NCI-H128 (cell line): ENCODE results near the gene PJA2.
"Not testable (repeated sequence)": the region's sequence is repeated elsewhere in the genome, so short reads cannot be mapped to it uniquely, and the experiment has no call there.

Experiments
- DNase-seq: peaks from one replicate; lab custom pipeline; 2025; ENCODE audit not compliant: unreplicated experiment; lab: John Stamatoyannopoulos, UW

The PJA2 gene, protein sequence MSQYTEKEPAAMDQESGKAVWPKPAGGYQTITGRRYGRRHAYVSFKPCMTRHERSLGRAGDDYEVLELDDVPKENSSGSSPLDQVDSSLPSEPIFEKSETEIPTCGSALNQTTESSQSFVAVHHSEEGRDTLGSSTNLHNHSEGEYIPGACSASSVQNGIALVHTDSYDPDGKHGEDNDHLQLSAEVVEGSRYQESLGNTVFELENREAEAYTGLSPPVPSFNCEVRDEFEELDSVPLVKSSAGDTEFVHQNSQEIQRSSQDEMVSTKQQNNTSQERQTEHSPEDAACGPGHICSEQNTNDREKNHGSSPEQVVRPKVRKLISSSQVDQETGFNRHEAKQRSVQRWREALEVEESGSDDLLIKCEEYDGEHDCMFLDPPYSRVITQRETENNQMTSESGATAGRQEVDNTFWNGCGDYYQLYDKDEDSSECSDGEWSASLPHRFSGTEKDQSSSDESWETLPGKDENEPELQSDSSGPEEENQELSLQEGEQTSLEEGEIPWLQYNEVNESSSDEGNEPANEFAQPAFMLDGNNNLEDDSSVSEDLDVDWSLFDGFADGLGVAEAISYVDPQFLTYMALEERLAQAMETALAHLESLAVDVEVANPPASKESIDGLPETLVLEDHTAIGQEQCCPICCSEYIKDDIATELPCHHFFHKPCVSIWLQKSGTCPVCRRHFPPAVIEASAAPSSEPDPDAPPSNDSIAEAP

DNA sequence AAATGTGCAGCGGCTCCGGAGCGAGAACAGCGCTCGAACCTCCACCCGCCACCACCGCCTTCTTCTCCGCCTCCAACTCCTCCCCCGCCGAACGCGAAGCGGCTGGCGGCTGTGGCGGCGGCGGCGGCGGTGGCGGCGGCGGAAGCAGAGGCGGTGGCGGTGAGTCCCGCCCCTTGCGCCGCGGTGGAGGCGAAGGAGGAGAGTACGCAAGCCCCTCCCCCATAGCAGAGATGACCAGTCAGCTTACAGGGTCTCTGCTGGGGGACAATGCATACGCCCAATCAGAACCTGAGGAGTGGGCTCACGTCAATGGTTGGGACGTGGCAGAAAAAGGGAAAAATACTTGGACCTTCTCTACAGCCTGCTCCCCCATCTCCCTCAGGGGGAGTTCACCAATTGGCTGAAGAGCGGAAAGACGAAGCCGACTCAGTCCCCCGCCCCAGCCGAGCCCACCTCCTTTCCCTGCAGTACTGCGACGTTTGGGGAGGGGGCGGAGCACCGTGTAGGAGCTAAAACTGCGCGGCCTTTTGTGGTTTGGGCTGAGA is at the start of gene PJA2:
Gene PJA2, minus strand, starts transcription at position 131 of the 545 bp plus-strand sequence. CDS start 26,541 bp downstream, outside the sequence.
- DNase-seq, result peak; percentile 90

DNA sequence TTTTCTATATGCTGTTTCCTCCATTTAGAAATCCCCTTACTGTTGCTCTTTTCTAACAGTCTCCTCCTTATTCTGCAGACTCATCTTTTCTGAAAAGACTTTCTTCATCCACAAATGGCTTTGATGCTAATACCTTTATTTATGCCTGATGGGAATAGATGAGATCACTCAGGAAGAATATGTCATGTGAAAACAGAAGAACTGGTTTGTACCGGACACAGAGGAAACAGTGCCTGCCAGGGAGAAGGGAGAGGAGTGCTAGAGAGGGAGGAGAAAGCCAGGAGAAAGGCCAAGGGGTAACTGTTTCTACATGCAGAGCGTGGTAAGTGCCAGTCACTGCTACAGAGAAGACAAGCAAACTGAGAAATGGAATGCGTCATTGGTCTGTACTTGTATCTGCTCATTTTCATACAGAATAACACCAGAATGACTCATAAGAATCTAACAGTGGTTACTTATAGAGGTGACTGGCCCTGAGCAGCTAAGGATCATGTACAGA is 45.9 kb upstream of the PJA2 start:
- no peak for DNase-seq

DNA sequence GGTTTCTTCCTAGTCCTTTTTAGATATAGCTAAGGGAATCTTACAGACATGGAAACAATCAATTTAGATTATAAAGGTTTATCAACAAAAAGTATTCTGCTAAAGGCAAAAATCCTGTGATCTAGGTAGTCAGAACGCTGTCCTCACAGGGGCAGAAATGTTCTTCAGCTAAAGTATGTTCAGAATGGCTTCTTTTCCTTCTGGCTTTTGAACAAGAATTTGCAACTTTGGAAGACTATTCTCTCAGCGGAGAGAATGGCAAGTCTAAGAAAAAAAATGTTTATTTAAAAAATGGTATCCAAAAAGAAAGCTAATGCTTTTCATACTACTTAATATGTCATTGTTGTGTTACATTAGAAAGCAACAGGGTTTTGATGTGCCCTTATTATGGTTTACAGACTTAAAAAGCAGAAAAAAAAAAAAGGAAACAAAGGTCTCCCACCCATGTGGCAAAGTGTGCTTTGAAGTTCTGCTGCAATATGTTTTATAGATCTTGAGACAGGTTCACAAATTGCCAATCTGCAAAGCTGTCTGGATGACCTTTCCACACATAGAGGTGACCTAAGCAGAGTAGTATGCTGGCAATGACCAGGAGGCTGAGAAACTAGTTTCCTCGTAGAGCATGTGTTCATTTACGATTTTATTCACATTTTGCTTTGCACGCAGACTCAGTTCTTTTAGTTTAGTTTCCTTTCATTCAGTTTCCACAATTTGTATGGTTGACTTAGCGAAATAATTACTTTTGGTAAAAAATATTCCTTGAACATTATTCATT is 45.1 kb upstream of the PJA2 start:
- DNase-seq, result no peak

DNA sequence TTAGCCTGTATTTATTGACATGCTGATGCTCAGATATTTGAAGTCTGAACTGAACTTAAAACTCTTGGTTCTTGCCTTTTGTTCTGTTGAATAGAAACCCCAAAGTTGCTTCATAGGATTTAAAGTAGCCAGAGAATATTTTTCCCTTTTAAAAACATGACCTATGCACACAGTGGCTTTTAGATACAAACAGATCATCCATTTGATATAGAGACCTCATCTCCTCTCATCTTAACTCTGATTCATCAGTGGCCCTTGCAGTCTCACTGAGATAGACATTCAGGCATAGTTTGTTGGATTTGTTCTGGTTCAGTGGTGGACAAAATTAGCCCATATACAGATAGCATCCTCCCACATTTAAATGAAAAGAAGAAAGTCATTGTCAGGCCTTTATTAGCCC is 43.5 kb upstream of the PJA2 start:
- DNase-seq, result no peak

DNA sequence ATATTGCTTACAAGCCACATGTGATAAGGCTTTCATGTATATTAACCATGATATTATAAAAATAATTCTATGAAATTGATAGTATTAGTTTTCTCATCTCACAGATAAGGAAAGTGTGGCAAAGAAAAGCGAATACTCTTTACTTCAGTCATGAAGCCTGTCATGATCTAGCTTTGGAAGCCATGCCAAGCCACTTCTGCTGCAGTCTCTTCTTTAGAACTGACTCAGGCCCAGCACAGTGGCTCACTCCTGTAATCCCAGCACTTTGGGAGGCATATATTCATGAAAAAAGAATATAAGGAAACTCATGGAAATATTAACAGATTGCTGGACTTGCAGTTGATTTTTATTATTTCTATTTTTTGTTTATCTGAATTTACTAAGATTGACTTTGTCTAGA is 42.9 kb upstream of the PJA2 start:
- DNase-seq, result no peak

DNA sequence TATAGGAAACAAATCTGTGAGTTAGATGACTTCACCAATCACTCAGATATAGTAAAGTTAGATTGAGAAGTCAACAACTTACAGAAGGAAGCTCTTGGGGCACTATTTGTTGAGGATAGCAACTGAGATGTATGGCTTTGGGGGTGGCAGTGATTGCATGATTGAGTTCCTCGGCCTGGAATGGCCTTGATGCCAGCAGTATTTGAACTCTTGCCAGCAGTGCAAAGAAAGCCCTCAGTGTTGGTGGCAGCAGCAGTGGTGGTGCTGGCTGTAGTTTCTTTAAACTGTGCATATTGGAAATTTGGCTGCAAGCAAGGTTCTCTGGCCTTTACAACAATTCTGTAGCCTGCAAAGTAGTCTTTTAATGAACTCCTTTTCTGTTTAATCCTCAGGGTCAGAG is 41.4 kb upstream of the PJA2 start:
- DNase-seq, result no peak

DNA sequence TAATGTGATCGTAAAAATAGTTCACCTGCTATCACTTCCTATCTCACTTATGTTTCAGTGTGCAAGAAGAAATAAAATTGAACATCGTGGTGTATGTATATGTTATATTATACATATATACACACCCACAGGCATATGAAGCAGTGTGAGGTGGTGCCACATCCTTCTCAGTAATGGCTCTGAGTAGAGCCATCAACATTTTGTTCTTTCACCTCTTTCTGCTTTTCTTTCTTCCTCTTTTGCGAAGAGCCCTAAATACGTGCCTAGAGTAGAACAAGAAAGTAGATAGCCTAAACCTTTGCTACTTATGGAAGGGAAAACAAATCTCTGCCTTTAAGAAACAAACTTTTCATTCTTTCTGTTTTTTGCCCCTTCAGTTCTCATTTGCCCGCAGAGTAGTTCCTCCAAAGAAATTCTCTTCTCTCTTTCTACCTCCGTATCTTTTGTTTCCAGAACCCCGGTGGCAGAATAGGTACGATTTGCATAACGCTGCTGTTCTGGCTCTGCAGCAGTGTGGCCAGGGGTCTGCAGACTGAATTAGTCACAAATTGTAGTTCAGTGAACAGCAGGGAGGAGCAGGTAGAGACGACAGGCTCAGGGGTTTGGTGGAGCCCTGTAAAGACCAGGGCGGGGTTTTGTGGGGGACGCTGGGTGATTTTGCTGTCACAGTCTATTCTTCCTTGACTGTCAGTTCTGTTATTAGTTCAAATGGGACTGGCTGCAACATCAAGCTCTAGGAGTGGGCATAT is 40.5 kb upstream of the PJA2 start:
- no peak for DNase-seq

DNA sequence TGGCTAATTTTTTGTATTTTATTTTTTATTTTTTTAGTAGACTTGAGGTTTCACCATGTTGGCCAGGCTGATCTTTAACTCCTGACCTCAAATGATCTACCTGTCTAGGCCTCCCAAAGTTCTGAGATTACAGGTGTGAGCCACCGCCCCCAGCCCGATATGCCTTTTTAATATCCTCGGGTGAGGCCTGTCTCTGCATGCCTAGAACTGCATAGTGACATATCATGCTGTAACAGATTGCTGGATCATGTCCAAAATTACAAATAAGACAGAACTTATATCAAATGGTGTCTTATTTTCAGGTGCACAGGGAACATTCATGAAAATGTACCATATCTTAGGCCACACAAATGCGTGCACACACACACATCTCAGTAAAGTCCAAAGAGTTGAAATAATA is 39.1 kb upstream of the PJA2 start:
- no peak for DNase-seq

DNA sequence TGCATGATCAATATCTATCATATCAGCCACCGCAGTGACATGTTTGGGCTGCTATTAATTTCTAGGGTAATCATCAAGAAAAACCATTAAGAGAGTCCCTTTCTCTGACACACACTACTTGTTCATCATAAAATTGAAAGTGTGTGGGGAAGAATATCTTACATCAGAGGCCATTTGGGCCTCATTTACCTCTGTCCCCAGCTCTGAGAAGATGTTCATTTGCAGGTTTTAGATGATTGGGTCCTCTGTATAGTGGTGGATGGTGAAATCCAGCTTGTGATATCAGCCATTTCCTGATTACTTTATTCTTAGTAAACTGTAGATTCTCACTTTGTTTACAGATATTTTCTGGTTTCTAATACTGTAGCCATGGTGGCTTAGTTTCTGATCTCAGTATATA is 29.8 kb upstream of the PJA2 start:
- no peak for DNase-seq

DNA sequence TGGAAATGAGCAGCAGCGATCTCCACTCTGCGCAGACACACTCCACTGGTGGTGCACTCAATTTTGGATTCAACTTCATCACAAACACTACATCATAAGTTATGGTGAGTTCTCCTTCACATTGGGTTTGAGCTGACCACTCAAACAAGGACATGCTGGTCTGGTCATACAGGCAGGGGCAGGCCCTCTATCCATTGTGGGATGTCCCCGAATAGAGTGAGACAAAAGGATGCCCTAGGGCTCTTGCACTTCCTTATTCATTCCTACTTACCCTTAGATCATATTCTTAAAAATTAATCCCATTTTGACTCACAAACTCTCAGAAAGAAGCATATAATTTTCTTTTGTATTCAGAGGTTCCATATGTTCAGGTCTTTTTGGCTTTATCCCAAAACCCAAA is 16.3 kb upstream of the PJA2 start:
- DNase-seq, result no peak

DNA sequence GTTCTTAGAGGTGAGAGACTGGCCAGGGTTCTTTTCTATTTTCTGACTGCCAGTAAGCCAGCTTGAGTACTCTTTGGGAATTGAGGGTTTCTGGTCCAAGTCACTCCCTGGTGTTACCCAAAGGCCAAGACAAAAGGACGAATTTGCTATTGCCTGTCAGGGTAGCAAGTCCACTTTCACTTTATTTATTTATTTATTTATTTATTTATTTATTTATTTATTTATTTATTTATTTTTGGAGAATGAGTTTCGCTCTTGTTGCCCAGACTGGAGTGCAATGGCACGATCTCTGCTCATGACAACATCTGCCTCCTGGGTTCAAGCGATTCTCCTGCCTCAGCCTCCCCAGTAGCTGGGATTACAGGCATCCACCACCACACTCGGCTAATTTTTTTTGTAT is 15.7 kb upstream of the PJA2 start:
- DNase-seq, result not testable (repeated sequence)

DNA sequence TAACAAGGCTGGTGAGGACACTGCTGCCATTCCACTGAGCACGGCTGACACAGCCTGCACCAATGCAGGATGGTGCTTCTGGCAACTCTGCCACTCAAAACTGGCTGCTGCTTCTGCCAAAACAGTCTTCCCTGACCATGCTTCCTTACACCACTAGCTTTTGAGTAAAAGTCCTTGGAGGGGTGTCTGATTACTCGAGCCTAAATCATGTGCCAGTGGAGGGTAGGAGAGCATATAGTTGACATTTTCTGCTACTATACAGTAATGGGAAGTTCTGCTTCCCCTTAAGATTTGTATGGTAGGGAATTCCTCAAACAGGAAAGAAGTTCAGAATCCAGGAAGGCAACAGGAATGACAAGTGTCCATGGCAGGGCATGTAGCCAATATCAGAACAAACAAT is 12.2 kb upstream of the PJA2 start:
- no peak for DNase-seq

DNA sequence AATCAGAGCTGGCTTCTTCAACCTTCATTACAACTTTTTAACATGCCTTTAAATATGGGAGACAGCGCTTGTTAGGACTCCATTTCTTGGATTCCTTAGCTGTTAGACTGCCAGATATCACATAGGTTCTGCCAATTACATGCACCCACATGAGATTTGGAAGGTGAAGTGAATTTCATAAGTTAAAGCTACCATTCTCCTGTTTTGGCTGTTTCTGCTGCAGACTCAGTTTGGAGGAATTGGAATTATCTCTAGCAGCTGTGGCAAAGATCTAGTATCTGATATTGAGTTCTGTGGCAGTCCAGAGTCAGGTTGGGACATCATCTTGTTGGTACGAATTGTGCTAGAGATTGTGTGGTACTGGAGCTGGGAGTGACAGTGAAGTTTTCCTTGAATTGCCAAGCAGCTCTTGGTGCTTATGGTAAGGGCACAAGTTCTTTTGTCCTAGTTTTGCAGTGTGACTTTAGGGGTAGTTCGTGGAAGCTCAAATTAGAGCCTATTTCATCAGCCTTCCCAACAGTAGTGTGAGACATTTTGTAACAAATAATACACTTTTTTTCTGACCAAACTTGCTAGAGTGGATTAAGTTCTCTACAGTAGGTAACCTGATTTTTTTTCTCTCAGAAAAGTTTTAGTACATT is 9.1 kb upstream of the PJA2 start:
- DNase-seq, result no peak

DNA sequence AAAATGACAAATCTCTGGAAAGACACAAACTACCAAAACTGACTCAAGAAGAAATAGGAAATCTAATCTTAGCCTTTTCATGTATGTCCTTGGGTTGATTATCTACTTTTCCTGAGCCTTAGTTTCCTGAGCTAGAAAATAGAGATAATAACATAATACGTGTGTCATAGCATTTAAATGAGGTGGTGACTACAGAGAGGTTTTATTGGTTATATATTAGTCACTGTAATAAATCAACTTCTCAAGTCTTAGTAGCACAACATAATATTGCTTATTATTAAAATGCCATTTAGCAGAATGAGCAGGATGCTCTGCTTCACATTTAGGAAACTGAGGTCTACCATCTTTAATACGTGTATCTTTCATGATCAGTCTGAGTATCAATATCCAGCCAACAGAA is 7.1 kb upstream of the PJA2 start:
- no peak for DNase-seq

DNA sequence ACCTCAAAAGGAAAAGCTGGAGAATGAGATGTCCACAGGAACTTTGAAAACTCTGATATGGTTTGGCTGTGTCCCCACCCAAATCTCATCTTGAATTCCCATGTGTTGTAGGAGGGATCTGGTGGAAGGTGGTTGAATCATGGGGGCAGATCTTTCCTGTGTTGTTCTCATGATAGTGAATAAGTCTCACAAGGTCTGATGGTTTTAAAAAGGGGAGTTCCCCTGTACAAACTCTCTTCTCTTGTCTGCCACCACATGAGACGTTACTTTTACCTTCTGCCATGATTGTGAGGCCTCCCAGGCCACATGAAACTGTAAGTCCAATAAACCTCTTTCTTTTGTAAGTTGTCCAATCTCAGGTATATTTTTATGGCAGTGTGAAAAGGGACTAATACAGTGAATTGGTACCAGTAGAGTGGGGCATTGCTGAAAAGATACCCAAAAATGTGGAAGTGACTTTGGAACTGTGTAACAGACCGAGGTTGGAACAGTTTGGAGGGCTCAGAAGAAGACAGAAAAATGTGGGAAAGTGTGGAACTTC is 4.2 kb upstream of the PJA2 start:
- not testable (repeated sequence) for DNase-seq

DNA sequence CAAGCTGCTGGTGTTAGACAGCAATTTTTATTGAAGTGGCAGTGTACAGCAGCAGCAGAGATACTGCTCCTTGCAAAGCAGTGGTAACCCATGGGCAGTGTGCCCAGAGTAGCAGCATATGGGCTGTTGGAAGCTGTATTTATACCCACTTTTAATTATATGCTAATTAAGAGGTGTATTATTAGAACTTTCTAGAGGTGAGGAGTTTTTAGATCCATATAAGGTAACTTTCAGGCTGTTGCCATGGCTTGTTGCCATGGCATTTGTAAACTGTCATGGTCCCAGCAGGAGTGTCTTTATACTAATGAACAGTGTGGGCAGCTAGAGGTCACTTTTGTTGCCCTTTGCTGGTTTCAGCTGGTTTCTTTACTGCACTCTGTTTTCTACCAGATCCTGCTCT is 3.7 kb upstream of the PJA2 start:
- no peak for DNase-seq

DNA sequence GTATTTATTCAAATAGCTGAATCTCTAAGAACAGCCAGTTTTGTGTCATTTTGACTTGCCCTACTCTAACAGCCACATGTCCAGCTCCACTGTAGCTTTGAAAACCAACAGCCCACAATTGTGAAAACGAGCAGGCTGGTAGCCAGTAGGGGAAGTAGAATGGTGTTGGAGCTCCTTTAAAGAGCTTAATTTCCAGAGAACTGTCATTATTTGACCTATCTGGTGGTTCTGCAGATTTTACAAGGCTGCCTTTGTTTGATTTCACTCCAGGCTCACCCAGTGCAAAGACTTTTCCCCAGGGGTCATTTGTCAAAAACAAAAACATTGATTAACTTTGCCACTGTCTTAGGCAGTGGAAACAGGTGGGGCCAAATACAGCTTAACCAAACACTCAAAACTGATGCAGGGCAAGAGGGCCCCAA is 3.2 kb upstream of the PJA2 start:
- DNase-seq, result no peak

DNA sequence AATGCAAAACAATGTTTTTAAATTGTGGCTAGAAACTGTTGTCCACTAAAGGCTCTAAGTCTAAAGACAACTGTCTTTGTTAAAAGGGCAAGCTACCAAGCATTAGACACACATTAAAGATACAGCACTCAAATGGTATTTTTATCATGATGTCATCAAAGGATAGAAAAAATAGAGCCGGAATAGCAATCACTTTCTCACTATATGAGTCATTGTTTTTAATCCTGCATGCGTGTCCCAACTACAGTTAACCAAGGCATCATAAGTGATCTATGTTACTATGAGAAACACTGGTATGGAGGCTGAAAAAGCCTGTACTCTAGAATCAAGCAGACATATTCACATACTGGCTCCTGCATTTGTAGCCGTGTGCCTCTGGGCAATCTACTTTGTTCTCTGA is 1.9 kb upstream of the PJA2 start:
- DNase-seq, result no peak

DNA sequence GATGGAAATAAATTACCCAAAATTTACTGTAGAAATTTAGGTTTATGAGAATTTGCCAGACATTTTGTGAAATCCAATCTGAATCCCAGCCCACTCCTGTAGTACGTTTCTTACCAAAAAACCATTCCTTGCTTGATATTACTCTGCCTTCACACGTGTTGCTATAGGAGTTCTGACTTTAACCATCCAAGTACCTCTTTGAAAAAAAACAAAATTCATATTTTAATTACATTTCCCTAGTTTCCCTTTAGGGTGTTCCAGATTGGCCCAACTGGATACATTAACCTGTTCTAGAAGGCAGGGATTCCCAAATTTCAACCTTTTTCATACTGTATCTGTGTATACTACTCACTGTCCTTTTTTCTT is 1.4 kb upstream of the PJA2 start:
- DNase-seq, result no peak
